ENCODE measurements around the gene GPER1.
A peak's percentile ranks its signal among the peaks of the same experiment; 100 is the strongest.

The GPER1 gene

GRCh38 chr7:1087465-1087814 is 473 bp upstream of the GPER1 start:
- H3K4ac ChIP-seq (ENCODE audit: low read depth, low read length): no peak overlapping the region
- H2BK12ac ChIP-seq (ENCODE audit: low read length): no peak overlapping the region
- no peak overlapping the region for H4K8ac ChIP-seq (ENCODE audit: low read depth, low read length)

DNA sequence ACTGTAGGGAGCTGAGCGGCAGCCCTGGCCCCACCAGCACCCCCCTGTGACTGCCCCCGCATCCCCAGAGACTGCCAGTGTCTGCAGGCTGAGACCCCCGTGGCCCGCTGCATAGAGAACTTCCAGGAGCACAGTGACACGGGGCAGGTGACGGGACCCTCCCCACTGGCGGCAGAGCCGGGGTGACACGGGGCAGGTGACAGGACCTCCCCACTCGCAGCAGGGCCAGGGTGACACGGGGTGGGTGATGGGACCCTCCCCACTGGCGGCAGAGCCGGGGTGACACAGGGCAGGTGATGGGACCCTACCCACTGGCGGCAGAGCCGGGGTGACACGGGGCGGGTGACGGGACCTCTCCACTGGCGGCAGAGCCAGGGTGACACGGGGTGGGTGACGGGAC is 2.3 kb downstream of the GPER1 start:
- Histone ChIP-seq H2AK5ac (ENCODE audit: low read length) (peak overlapping the region; percentile 84), H3K79me1 (ENCODE audit: low read length) (peaks cover 9% of the 10 kb centered on the region), H3K4me3 (ENCODE audit: low read depth, low read length) (no peak overlapping the region), H2AFZ (ENCODE audit: insufficient read depth, low read length, poor library complexity) (no peak overlapping the region), H3K14ac (ENCODE audit: low read length) (no peak overlapping the region), H4K8ac (ENCODE audit: low read depth, low read length) (no peak overlapping the region), H3K79me2 (ENCODE audit: control insufficient read depth, insufficient read depth, low read length, poor library complexity) (peaks cover 4% of the 10 kb centered on the region), H3K27me3 (ENCODE audit: insufficient read depth, low read length) (no peaks in the 10 kb centered on the region), H3K4ac (ENCODE audit: low read depth, low read length) (no peak overlapping the region), H3K18ac (ENCODE audit: low read length) (peak overlapping the region; percentile 67), H2BK5ac (ENCODE audit: low read depth, low read length, poor library complexity) (peak overlapping the region; percentile 3), H4K91ac (ENCODE audit: low read depth, low read length) (peak overlapping the region; percentile 41), H3K9me3 (ENCODE audit: insufficient read depth, low read depth, low read length) (peaks cover 3% of the 10 kb centered on the region), H3K9ac (ENCODE audit: low read length) (no peak overlapping the region), H3K27ac (ENCODE audit: low read depth, low read length) (peak overlapping the region; percentile 16), H2BK12ac (ENCODE audit: low read length) (peak overlapping the region; percentile 72), H3K23ac (ENCODE audit: low read length) (no peak overlapping the region), H2BK120ac (ENCODE audit: insufficient read depth, low read length, poor library complexity) (peak overlapping the region; percentile 33), H3K4me2 (ENCODE audit: low read length) (no peak overlapping the region), H4K12ac (ENCODE audit: low read depth, low read length) (no peak overlapping the region), H3K36me3 (ENCODE audit: control insufficient read depth in 1 of 2, insufficient read depth in 2 of 2, low read length in 2 of 2) (peaks cover 20 to 23% of the 10 kb centered on the region in 2 experiments), H3K4me1 (ENCODE audit: control insufficient read depth in 1 of 2, insufficient read depth in 2 of 2, low read length in 2 of 2) (peaks cover 23 to 34% of the 10 kb centered on the region in 2 experiments)
- DNase-seq: no peak
- no CpG with 5 or more reads among the region's 21 CpGs for WGBS (ENCODE audit: extremely low coverage, insufficient coverage, insufficient read length)

More at GRCh38 chr7:1087465-1087814, 473 bp upstream of the GPER1 start:
- Histone ChIP-seq H4K12ac (ENCODE audit: low read depth, low read length) (no peak overlapping the region), H3K27me3 (ENCODE audit: insufficient read depth, low read length) (no peaks in the 10 kb centered on the region), H2AFZ (ENCODE audit: insufficient read depth, low read length, poor library complexity) (no peak overlapping the region), H2BK5ac (ENCODE audit: low read depth, low read length, poor library complexity) (no peak overlapping the region), H3K14ac (ENCODE audit: low read length) (no peak overlapping the region), H3K36me3 (ENCODE audit: control insufficient read depth in 1 of 2, insufficient read depth in 2 of 2, low read length in 2 of 2) (peaks cover 7 to 10% of the 10 kb centered on the region in 2 experiments), H3K4me2 (ENCODE audit: low read length) (peak overlapping the region; percentile 77), H3K27ac (ENCODE audit: low read depth, low read length) (peak overlapping the region; percentile 18), H2BK120ac (ENCODE audit: insufficient read depth, low read length, poor library complexity) (no peak overlapping the region), H3K4me3 (ENCODE audit: low read depth, low read length) (no peak overlapping the region), H3K4me1 (ENCODE audit: control insufficient read depth in 1 of 2, insufficient read depth in 2 of 2, low read length in 2 of 2) (peaks cover 23 to 35% of the 10 kb centered on the region in 2 experiments), H3K18ac (ENCODE audit: low read length) (no peak overlapping the region), H3K9ac (ENCODE audit: low read length) (no peak overlapping the region), H3K23ac (ENCODE audit: low read length) (no peak overlapping the region), H4K91ac (ENCODE audit: low read depth, low read length) (no peak overlapping the region), H3K9me3 (ENCODE audit: insufficient read depth, low read depth, low read length) (peaks cover 3% of the 10 kb centered on the region), H3K79me2 (ENCODE audit: control insufficient read depth, insufficient read depth, low read length, poor library complexity) (peaks cover 4% of the 10 kb centered on the region), H3K79me1 (ENCODE audit: low read length) (peaks cover 9% of the 10 kb centered on the region), H2AK5ac (ENCODE audit: low read length) (no peak overlapping the region)
- WGBS (ENCODE audit: extremely low coverage, insufficient coverage, insufficient read length): no CpG with 5 or more reads among the region's 6 CpGs
- DNase-seq: peak; percentile 22 to 78

- peak overlapping the region; percentile 7 for H3K18ac ChIP-seq (ENCODE audit: low read length)
- H3K79me2 ChIP-seq (ENCODE audit: control insufficient read depth, insufficient read depth, low read length, poor library complexity): peaks cover 4% of the 10 kb centered on the region
- peak overlapping the region; percentile 1 for H3K14ac ChIP-seq (ENCODE audit: low read length)
- H4K8ac ChIP-seq (ENCODE audit: low read depth, low read length): no peak overlapping the region
- H3K23ac ChIP-seq (ENCODE audit: low read length): no peak overlapping the region
- H4K12ac ChIP-seq (ENCODE audit: low read depth, low read length): no peak overlapping the region
- H3K27me3 ChIP-seq (ENCODE audit: insufficient read depth, low read length): no peaks in the 10 kb centered on the region
- H3K36me3 ChIP-seq (ENCODE audit: control insufficient read depth in 1 of 2, insufficient read depth in 2 of 2, low read length in 2 of 2): peaks cover 20 to 23% of the 10 kb centered on the region in 2 experiments
- WGBS (ENCODE audit: extremely low coverage, insufficient coverage, insufficient read length): no CpG with 5 or more reads among the region's 28 CpGs
- peak overlapping the region; percentile 3 for H2BK5ac ChIP-seq (ENCODE audit: low read depth, low read length, poor library complexity)
- no peak overlapping the region for H2BK120ac ChIP-seq (ENCODE audit: insufficient read depth, low read length, poor library complexity)
- peaks cover 9% of the 10 kb centered on the region for H3K79me1 ChIP-seq (ENCODE audit: low read length)
- H2AFZ ChIP-seq (ENCODE audit: insufficient read depth, low read length, poor library complexity): no peak overlapping the region
- H3K4me2 ChIP-seq (ENCODE audit: low read length): no peak overlapping the region
- no peak overlapping the region for H2AK5ac ChIP-seq (ENCODE audit: low read length)
- peak overlapping the region; percentile 41 for H4K91ac ChIP-seq (ENCODE audit: low read depth, low read length)
- peak overlapping the region; percentile 22 for H3K27ac ChIP-seq (ENCODE audit: low read depth, low read length)
- no peak overlapping the region for H3K4me3 ChIP-seq (ENCODE audit: low read depth, low read length)
- DNase-seq: no peak
- no peak overlapping the region for H3K4ac ChIP-seq (ENCODE audit: low read depth, low read length)
- peaks cover 3% of the 10 kb centered on the region for H3K9me3 ChIP-seq (ENCODE audit: insufficient read depth, low read depth, low read length)
- no peak overlapping the region for H3K9ac ChIP-seq (ENCODE audit: low read length)
- H3K4me1 ChIP-seq (ENCODE audit: control insufficient read depth in 1 of 2, insufficient read depth in 2 of 2, low read length in 2 of 2): peaks cover 24 to 38% of the 10 kb centered on the region in 2 experiments
- H2BK12ac ChIP-seq (ENCODE audit: low read length): no peak overlapping the region
Measured at GRCh38 chr7:1090686-1091643, 3.1 kb downstream of the GPER1 start.

DNA sequence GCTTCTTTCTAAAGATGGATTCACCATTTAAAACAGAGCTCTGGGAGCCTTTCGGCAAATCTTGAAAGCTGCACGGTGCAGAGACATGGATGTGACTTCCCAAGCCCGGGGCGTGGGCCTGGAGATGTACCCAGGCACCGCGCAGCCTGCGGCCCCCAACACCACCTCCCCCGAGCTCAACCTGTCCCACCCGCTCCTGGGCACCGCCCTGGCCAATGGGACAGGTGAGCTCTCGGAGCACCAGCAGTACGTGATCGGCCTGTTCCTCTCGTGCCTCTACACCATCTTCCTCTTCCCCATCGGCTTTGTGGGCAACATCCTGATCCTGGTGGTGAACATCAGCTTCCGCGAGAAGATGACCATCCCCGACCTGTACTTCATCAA is 3.7 kb downstream of the GPER1 start:
- Histone ChIP-seq H3K27ac (ENCODE audit: low read depth, low read length) (no peak overlapping the region), H2AK5ac (ENCODE audit: low read length) (no peak overlapping the region), H3K14ac (ENCODE audit: low read length) (no peak overlapping the region), H4K91ac (ENCODE audit: low read depth, low read length) (no peak overlapping the region), H3K18ac (ENCODE audit: low read length) (no peak overlapping the region), H3K23ac (ENCODE audit: low read length) (no peak overlapping the region), H2AFZ (ENCODE audit: insufficient read depth, low read length, poor library complexity) (no peak overlapping the region), H3K9ac (ENCODE audit: low read length) (no peak overlapping the region), H4K12ac (ENCODE audit: low read depth, low read length) (no peak overlapping the region), H2BK12ac (ENCODE audit: low read length) (no peak overlapping the region), H3K36me3 (ENCODE audit: control insufficient read depth in 1 of 2, insufficient read depth in 2 of 2, low read length in 2 of 2) (peaks cover 20 to 23% of the 10 kb centered on the region in 2 experiments), H2BK5ac (ENCODE audit: low read depth, low read length, poor library complexity) (no peak overlapping the region), H3K9me3 (ENCODE audit: insufficient read depth, low read depth, low read length) (peaks cover 3% of the 10 kb centered on the region), H3K4ac (ENCODE audit: low read depth, low read length) (no peak overlapping the region), H3K27me3 (ENCODE audit: insufficient read depth, low read length) (no peaks in the 10 kb centered on the region), H3K4me2 (ENCODE audit: low read length) (no peak overlapping the region), H3K4me3 (ENCODE audit: low read depth, low read length) (no peak overlapping the region), H3K79me1 (ENCODE audit: low read length) (peaks cover 9% of the 10 kb centered on the region), H4K8ac (ENCODE audit: low read depth, low read length) (no peak overlapping the region), H3K79me2 (ENCODE audit: control insufficient read depth, insufficient read depth, low read length, poor library complexity) (peaks cover 4% of the 10 kb centered on the region), H3K4me1 (ENCODE audit: control insufficient read depth in 1 of 2, insufficient read depth in 2 of 2, low read length in 2 of 2) (peaks cover 29 to 42% of the 10 kb centered on the region in 2 experiments), H2BK120ac (ENCODE audit: insufficient read depth, low read length, poor library complexity) (no peak overlapping the region)
- WGBS (ENCODE audit: extremely low coverage, insufficient coverage, insufficient read length): no CpG with 5 or more reads among the region's 18 CpGs
- DNase-seq: no peak
